HEK293T (cell line): ENCODE data around the gene KCNJ1.

Experiments
- BHLHE40 ChIP-seq: fragments of 450-650 bp; IDR thresholded peaks from 2 replicates; pipeline ENCODE4 v1.6.1; 2016; ENCODE audit warnings: mild to moderate bottlenecking, moderate library complexity, borderline replicate concordance
- PKNOX1 ChIP-seq: fragments of 450-650 bp; IDR thresholded peaks from 2 replicates; pipeline ENCODE4 v1.6.1; 2016
- SP1 ChIP-seq: fragments of 450-650 bp; IDR thresholded peaks from 2 replicates; pipeline ENCODE4 v1.6.1; 2017

GRCh38 chr11:128832121-128832497, 35.0 kb downstream of the KCNJ1 start:
- TF ChIP-seq SP1 (no peak), BHLHE40 (no peak), PKNOX1 (no peak)
